Loucy (cell line): Measurements from ENCODE around the gene PLCH1.

ENCODE experiments used
- H2AFZ ChIP-seq: fragments of 200-600 bp; sonication (generic); 2 replicates; pipeline ENCODE4 v1.6.0; 2016; ENCODE audit warnings: antibody characterized with exemption, mild to moderate bottlenecking, low read length, moderate library complexity
- H3F3A ChIP-seq: fragments of 200-600 bp; 2 replicates; pipeline ENCODE4 v1.6.0; 2016; ENCODE audit warnings: antibody characterized with exemption, low read depth, mild to moderate bottlenecking
- H3K27me3 ChIP-seq: fragments of 200-600 bp; sonication (generic); 2 replicates; pipeline ENCODE4 v1.6.1; 2014; ENCODE audit warnings: low read length, mild to moderate bottlenecking; ENCODE audit not compliant: insufficient read depth, poor library complexity, severe bottlenecking
- H3K36me3 ChIP-seq: fragments of 200-600 bp; sonication (generic); 2 replicates; pipeline ENCODE4 v1.6.1; 2016; ENCODE audit warnings: low read length; ENCODE audit not compliant: insufficient read depth
- H3K4me1 ChIP-seq: fragments of 200-600 bp; sonication (generic); 2 replicates; pipeline ENCODE4 v1.5.1; 2014; ENCODE audit warnings: low read length, mild to moderate bottlenecking; ENCODE audit not compliant: insufficient read depth, poor library complexity, severe bottlenecking
- H3K4me2 ChIP-seq: fragments of 200-600 bp; sonication (generic); 2 replicates; pipeline ENCODE4 v1.6.0; 2014; ENCODE audit warnings: antibody characterized with exemption, low read length, low read depth, mild to moderate bottlenecking; ENCODE audit not compliant: poor library complexity, severe bottlenecking
- H3K4me3 ChIP-seq: fragments of 200-600 bp; sonication (generic); 2 replicates; pipeline ENCODE4 v1.5.1; 2014; ENCODE audit warnings: low read length, mild to moderate bottlenecking, mixed read lengths; ENCODE audit not compliant: poor library complexity, severe bottlenecking
- H3K79me2 ChIP-seq: fragments of 200-600 bp; sonication (generic); 2 replicates; pipeline ENCODE4 v1.6.1; 2014; ENCODE audit warnings: low read length; ENCODE audit not compliant: insufficient read depth
- H3K9ac ChIP-seq: fragments of 200-600 bp; sonication (generic); 2 replicates; pipeline ENCODE4 v1.6.0; 2014; ENCODE audit warnings: mild to moderate bottlenecking, low read depth, low read length, moderate library complexity; ENCODE audit not compliant: poor library complexity, severe bottlenecking
- H3K9me2 ChIP-seq: fragments of 200-600 bp; sonication (generic); replicated peaks from 2 replicates; pipeline ENCODE4 v1.6.1; 2016; ENCODE audit warnings: low read depth, low read length, mixed read lengths
- H3K9me3 ChIP-seq: fragments of 200-600 bp; sonication (generic); 2 replicates; pipeline ENCODE4 v1.6.1; 2014; ENCODE audit warnings: mild to moderate bottlenecking, antibody characterized with exemption, low read length, low read depth; ENCODE audit not compliant: insufficient read depth
- H4K20me1 ChIP-seq: fragments of 200-600 bp; sonication (generic); 2 replicates; pipeline ENCODE4 v1.6.0; 2014; ENCODE audit warnings: antibody characterized with exemption, low read length, mild to moderate bottlenecking; ENCODE audit not compliant: insufficient read depth, poor library complexity, severe bottlenecking
- EZH2phosphoT487 ChIP-seq: fragments of 200-600 bp; IDR thresholded peaks from 2 replicates; pipeline ENCODE4 v1.6.1; 2018; ENCODE audit warnings: antibody characterized with exemption, mild to moderate bottlenecking, moderate library complexity, borderline replicate concordance
- TF ChIP-seq, protein P1 (sequence below): fragments of 200-600 bp; sonication (generic); conservative IDR thresholded peaks from 2 replicates; pipeline ENCODE4 v1.5.1; 2014; ENCODE audit warnings: mild to moderate bottlenecking, antibody characterized with exemption, low read length

The PLCH1 gene

DNA sequence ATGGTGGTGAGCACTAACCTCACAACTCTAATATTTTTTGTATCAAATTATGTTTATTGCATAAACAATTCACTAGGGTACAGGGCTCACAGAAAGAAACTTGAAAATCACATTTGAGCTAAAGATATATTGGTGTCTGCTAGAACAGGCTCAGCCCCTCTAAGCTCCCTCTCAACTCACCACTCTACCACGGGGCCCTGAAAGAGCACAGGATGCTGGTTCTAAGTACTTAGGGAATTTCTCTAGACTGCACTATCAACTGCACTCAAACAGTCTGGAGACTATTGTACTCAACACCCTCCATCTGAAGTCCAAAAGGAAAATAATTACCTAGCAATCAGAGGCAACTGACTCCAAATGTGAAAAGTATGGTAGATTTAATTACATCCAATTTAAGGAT lies 352.7 kb downstream of the PLCH1 start:
- Histone ChIP-seq H3K9ac (no peak overlapping the region), H2AFZ (no peak overlapping the region), H3F3A (no peaks in the 10 kb centered on the region), H3K4me1 (peaks cover 7% of the 10 kb centered on the region), H3K27me3 (no peaks in the 10 kb centered on the region), H3K4me2 (no peak overlapping the region), H3K9me2 (no peaks in the 10 kb centered on the region), H3K79me2 (no peaks in the 10 kb centered on the region), H3K9me3 (no peaks in the 10 kb centered on the region), H3K36me3 (no peaks in the 10 kb centered on the region), H4K20me1 (no peaks in the 10 kb centered on the region), H3K4me3 (no peak overlapping the region)
- TF ChIP-seq, protein P1, sequence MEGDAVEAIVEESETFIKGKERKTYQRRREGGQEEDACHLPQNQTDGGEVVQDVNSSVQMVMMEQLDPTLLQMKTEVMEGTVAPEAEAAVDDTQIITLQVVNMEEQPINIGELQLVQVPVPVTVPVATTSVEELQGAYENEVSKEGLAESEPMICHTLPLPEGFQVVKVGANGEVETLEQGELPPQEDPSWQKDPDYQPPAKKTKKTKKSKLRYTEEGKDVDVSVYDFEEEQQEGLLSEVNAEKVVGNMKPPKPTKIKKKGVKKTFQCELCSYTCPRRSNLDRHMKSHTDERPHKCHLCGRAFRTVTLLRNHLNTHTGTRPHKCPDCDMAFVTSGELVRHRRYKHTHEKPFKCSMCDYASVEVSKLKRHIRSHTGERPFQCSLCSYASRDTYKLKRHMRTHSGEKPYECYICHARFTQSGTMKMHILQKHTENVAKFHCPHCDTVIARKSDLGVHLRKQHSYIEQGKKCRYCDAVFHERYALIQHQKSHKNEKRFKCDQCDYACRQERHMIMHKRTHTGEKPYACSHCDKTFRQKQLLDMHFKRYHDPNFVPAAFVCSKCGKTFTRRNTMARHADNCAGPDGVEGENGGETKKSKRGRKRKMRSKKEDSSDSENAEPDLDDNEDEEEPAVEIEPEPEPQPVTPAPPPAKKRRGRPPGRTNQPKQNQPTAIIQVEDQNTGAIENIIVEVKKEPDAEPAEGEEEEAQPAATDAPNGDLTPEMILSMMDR: no peak
- no peak for TF ChIP-seq EZH2phosphoT487

DNA sequence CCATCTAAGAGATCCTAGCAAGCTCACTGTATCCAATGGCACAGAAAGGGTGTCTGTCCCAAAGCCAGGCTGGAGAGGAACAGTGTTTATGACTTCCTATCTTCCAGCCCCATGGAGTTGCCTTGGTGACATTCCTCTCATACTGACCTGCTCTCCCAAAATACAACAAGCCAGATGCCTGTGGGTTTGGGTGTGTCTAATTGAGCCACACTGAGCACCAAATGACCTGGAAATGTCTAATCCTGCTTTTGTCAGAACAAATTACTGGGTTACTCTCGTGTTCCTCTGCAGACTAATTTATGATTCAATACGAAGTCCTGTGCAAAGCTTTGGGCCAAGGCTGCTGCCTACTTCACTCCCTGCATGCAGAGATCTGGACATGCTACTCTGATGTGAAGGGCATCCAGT lies 353.3 kb downstream of the PLCH1 start:
- H3F3A ChIP-seq: no peaks in the 10 kb centered on the region
- H3K9ac ChIP-seq: no peak overlapping the region
- H3K9me3 ChIP-seq: no peaks in the 10 kb centered on the region
- H2AFZ ChIP-seq: no peak overlapping the region
- no peak overlapping the region for H3K4me2 ChIP-seq
- H3K9me2 ChIP-seq: no peaks in the 10 kb centered on the region
- H3K4me1 ChIP-seq: peaks cover 7% of the 10 kb centered on the region
- TF ChIP-seq, protein P1: no peak
- TF ChIP-seq EZH2phosphoT487: no peak
- H3K27me3 ChIP-seq: no peaks in the 10 kb centered on the region
- H3K4me3 ChIP-seq: no peak overlapping the region
- H4K20me1 ChIP-seq: no peaks in the 10 kb centered on the region
- H3K79me2 ChIP-seq: no peaks in the 10 kb centered on the region
- no peaks in the 10 kb centered on the region for H3K36me3 ChIP-seq

DNA sequence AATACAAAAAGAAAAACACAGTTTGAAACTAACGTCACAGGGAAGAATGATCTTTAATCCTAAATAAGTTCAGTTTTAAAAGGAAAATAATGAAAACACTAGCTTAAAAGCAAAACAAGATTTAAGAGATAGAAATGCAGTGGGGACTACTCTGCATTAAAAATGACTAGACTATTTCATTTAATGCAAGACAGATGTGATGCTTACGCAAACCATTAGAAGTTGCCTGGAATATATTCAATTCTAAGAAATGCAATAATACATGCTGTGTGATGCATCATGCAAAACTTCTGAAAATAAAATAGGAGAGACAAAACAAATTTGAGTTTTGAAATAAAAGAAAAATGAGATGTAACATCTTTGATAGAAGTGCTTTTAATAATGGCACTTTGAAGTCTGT lies 353.8 kb downstream of the PLCH1 start:
- H3K9me3 ChIP-seq: no peaks in the 10 kb centered on the region
- no peak overlapping the region for H3K9ac ChIP-seq
- H3K9me2 ChIP-seq: no peaks in the 10 kb centered on the region
- H3K27me3 ChIP-seq: no peaks in the 10 kb centered on the region
- H3K79me2 ChIP-seq: no peaks in the 10 kb centered on the region
- no peaks in the 10 kb centered on the region for H3K36me3 ChIP-seq
- H3K4me3 ChIP-seq: no peak overlapping the region
- no peak overlapping the region for H3K4me2 ChIP-seq
- no peak overlapping the region for H2AFZ ChIP-seq
- peaks cover 7% of the 10 kb centered on the region for H3K4me1 ChIP-seq
- H3F3A ChIP-seq: no peaks in the 10 kb centered on the region
- no peak for TF ChIP-seq EZH2phosphoT487
- TF ChIP-seq, protein P1: no peak
- H4K20me1 ChIP-seq: no peaks in the 10 kb centered on the region
